Caco-2 (cell line): Measurements from ENCODE around the gene CAMKK1. TPM values are rescaled to one million over a fixed set of nuclear protein-coding genes. Genes with fewer than 3 reads are reported as not detected.

Experiments used
- BruUV-seq: library from RNA; stranded (reverse); fragments of 400-500 nt; replicated peaks from 2 replicates; lab custom pipeline; 2021; lab: Mats Ljungman, UMichigan
- CTCF ChIA-PET: fragments of 300-600 bp; sonication (Branson Sonifier 250); formaldehyde crosslinking; loops from one replicate; lab custom pipeline; 2022; ENCODE audit warnings: antibody characterized with exemption; lab: Charles Lee
- POLR2A ChIA-PET: fragments of 300-600 bp; sonication (Branson Sonifier 250); formaldehyde crosslinking; loops from one replicate; lab custom pipeline; 2022; ENCODE audit warnings: antibody characterized with exemption; lab: Charles Lee
- DNase-seq, 2 experiments: peaks; one replicate each; pipeline versions ENCODE4 v3.0.0 to v3.0.0-alpha.2; 2020 to 2022
- H3K27me3 ChIP-seq: replicated peaks from 2 replicates; pipeline ENCODE4 v1.6.0; 2011; ENCODE audit warnings: low read length; ENCODE audit not compliant: control insufficient read depth, insufficient read depth
- H3K36me3 ChIP-seq: 2 replicates; pipeline ENCODE4 v1.5.1; 2011; ENCODE audit warnings: low read length; ENCODE audit not compliant: control insufficient read depth, insufficient read depth
- H3K4me1 ChIP-seq: fragments of 250-450 bp; sonication (Bioruptor Pico); 2 replicates; pipeline ENCODE4 v1.5.1; 2020; ENCODE audit warnings: mild to moderate bottlenecking
- H3K4me3 ChIP-seq: 2 replicates; pipeline ENCODE4 v1.5.1; 2011; ENCODE audit warnings: low read depth, mild to moderate bottlenecking, control low read depth, low read length
- H3K9me3 ChIP-seq: fragments of 250-450 bp; sonication (Bioruptor Pico); 2 replicates; pipeline ENCODE4 v1.5.1; 2020; ENCODE audit warnings: mild to moderate bottlenecking, moderate library complexity
- H3K27ac Mint-ChIP-seq: one replicate; pipeline ENCODE4 v1.8.0; 2022; ENCODE audit warnings: mixed read lengths; ENCODE audit not compliant: unreplicated experiment
- H3K27me3 Mint-ChIP-seq: one replicate; pipeline ENCODE4 v1.8.0; 2022; ENCODE audit warnings: mixed read lengths; ENCODE audit not compliant: insufficient read depth, unreplicated experiment
- H3K36me3 Mint-ChIP-seq: one replicate; pipeline ENCODE4 v1.8.0; 2022; ENCODE audit warnings: mild to moderate bottlenecking, mixed read lengths; ENCODE audit not compliant: insufficient read depth, unreplicated experiment
- H3K4me1 Mint-ChIP-seq: one replicate; pipeline ENCODE4 v1.8.0; 2022; ENCODE audit warnings: low read depth, mixed read lengths; ENCODE audit not compliant: unreplicated experiment
- H3K4me3 Mint-ChIP-seq: one replicate; pipeline ENCODE4 v1.8.0; 2022; ENCODE audit warnings: mild to moderate bottlenecking, moderate library complexity, mixed read lengths; ENCODE audit not compliant: unreplicated experiment
- H3K9me3 Mint-ChIP-seq: one replicate; pipeline ENCODE4 v1.8.0; 2022; ENCODE audit warnings: mixed read lengths; ENCODE audit not compliant: unreplicated experiment
- CTCF ChIP-seq, 2 experiments: fragments of 200-600 bp in 1 of 2; IDR thresholded peaks; 1 replicate in 1 of 2; 2 replicates in 1 of 2; pipeline versions ENCODE4 v1.5.1 to v1.8.0; 2011 to 2022; ENCODE audit warnings: antibody characterized with exemption in 1 of 2, control low read depth in 1 of 2, inconsistent platforms in 1 of 2, low read depth in 1 of 2, low read length in 1 of 2, mild to moderate bottlenecking in 1 of 2, moderate library complexity in 1 of 2; ENCODE audit not compliant: insufficient read depth in 1 of 2, severe bottlenecking in 1 of 2, unreplicated experiment in 1 of 2
- intact Hi-C: fragments of 100-400 bp; cut with micrococcal nuclease; formaldehyde crosslinking; loops from one replicate; pipeline ENCODE4 v1.10.0; 2022; ENCODE audit not compliant: unreplicated experiment
- total RNA-seq: library from RNA; stranded (reverse); gene quantifications from 2 replicates; pipeline ENCODE4 v1.2.3, GENCODE V29; 2022

Gene CAMKK1
- total RNA-seq, 1 experiment from 2014 or later = 1.9 TPM

- no peaks in the 10 kb centered on the region for H3K27me3 Mint-ChIP-seq
- no peak overlapping the region for H3K27ac Mint-ChIP-seq
- H3K9me3 ChIP-seq = no peaks in the 10 kb centered on the region
- no peaks in the 10 kb centered on the region for H3K27me3 ChIP-seq
- DNase-seq = no peak
- CTCF ChIA-PET = no interaction called here
- H3K4me1 Mint-ChIP-seq = no peaks in the 10 kb centered on the region
- intact Hi-C loops = no loop called here
- H3K36me3 ChIP-seq = no peaks in the 10 kb centered on the region
- no peaks in the 10 kb centered on the region for H3K9me3 Mint-ChIP-seq
- no peak for TF ChIP-seq CTCF (IDR thresholded peaks at IDR 0.05; ENCODE audit: insufficient read depth in 1 of 2, low read depth in 1 of 2, low read length in 1 of 2, severe bottlenecking in 1 of 2, unreplicated experiment in 1 of 2)
- no peak overlapping the region for H3K4me3 Mint-ChIP-seq
- no peaks in the 10 kb centered on the region for H3K36me3 Mint-ChIP-seq
- no peak overlapping the region for H3K4me3 ChIP-seq
- no TSS peak for BruUV-seq
- no peaks in the 10 kb centered on the region for H3K4me1 ChIP-seq
- POLR2A ChIA-PET = no interaction called here
Measured at GRCh38 chr17:3921502-3922319, 28.9 kb upstream of the CAMKK1 start.

GRCh38 chr17:3921006-3921405, 28.2 kb upstream of the CAMKK1 start:
- no peak overlapping the region for H3K27ac Mint-ChIP-seq
- no peaks in the 10 kb centered on the region for H3K36me3 ChIP-seq
- no peak for DNase-seq
- ChIA-PET POLR2A (no interaction called here), CTCF (no interaction called here)
- no peak overlapping the region for H3K4me3 Mint-ChIP-seq
- no peaks in the 10 kb centered on the region for H3K4me1 ChIP-seq
- no peaks in the 10 kb centered on the region for H3K27me3 ChIP-seq
- no peak for TF ChIP-seq CTCF (IDR thresholded peaks at IDR 0.05; ENCODE audit: insufficient read depth in 1 of 2, low read depth in 1 of 2, low read length in 1 of 2, severe bottlenecking in 1 of 2, unreplicated experiment in 1 of 2)
- BruUV-seq = no TSS peak
- H3K9me3 Mint-ChIP-seq = no peaks in the 10 kb centered on the region
- no peaks in the 10 kb centered on the region for H3K4me1 Mint-ChIP-seq
- intact Hi-C loops = no loop called here
- H3K4me3 ChIP-seq = no peak overlapping the region
- H3K36me3 Mint-ChIP-seq = no peaks in the 10 kb centered on the region
- H3K27me3 Mint-ChIP-seq = no peaks in the 10 kb centered on the region
- no peaks in the 10 kb centered on the region for H3K9me3 ChIP-seq

GRCh38 chr17:3919123-3919624, 26.3 kb upstream of the CAMKK1 start:
- no peaks in the 10 kb centered on the region for H3K36me3 Mint-ChIP-seq
- no peaks in the 10 kb centered on the region for H3K4me1 Mint-ChIP-seq
- ChIA-PET CTCF (no interaction called here), POLR2A (no interaction called here)
- no TSS peak for BruUV-seq
- Histone ChIP-seq H3K4me1 (no peaks in the 10 kb centered on the region), H3K9me3 (no peaks in the 10 kb centered on the region), H3K27me3 (no peaks in the 10 kb centered on the region), H3K4me3 (no peak overlapping the region), H3K36me3 (no peaks in the 10 kb centered on the region)
- H3K9me3 Mint-ChIP-seq = no peaks in the 10 kb centered on the region
- no peak overlapping the region for H3K4me3 Mint-ChIP-seq
- intact Hi-C loops = no loop called here
- no peak overlapping the region for H3K27ac Mint-ChIP-seq
- H3K27me3 Mint-ChIP-seq = no peaks in the 10 kb centered on the region
- TF ChIP-seq CTCF (IDR thresholded peaks at IDR 0.05; ENCODE audit: insufficient read depth in 1 of 2, low read depth in 1 of 2, low read length in 1 of 2, severe bottlenecking in 1 of 2, unreplicated experiment in 1 of 2) = no peak
- DNase-seq = no peak
